GM21737 (cell line): ENCODE measurements around the gene GRIK3.

Experiments
- ATAC-seq: cut with Tn5 transposase; IDR thresholded peaks from one replicate; pipeline ENCODE4 v1.9.1; 2021; ENCODE audit warnings: mild to moderate bottlenecking, moderate library complexity; ENCODE audit not compliant: unreplicated experiment

The GRIK3 gene

DNA sequence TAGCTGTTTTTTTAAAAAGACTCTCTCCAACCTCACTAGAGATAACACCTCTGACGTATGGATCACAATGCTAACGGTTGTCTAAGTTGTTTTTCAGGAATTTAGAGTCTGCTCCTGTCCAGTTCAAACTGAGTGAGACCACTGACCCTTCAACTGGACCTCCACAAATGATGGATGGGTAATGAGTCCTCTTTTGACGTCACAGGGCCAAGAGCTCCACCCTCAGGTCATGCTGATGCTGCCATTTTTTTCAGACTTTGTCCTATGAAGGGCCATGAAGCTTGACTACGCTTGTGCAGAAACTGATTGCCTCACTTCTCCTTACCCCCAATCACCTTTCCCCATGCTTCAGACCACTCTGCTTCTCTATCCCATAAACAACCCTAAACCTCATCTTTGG, 16.6 kb downstream of the GRIK3 start:
- ATAC-seq: no peak

DNA sequence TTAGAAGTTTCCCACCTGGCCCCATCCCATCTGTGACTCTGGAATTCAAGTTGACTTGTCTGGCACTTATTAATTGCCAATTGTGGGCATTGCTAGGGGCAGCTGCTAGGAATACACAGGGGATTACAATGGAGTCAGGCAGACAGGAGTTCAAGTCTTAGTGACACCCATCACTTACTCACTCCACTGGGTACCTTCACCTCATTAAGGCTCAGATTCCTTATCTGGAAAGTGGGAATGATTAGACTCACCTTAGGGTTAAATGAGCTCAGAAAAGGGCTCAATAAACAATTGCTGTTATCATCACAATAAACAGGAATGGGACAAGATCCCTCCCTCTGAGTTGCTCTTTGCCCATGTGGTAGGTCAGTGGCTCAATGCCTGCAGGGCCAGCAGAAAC, 18.2 kb downstream of the GRIK3 start:
- ATAC-seq: no peak

DNA sequence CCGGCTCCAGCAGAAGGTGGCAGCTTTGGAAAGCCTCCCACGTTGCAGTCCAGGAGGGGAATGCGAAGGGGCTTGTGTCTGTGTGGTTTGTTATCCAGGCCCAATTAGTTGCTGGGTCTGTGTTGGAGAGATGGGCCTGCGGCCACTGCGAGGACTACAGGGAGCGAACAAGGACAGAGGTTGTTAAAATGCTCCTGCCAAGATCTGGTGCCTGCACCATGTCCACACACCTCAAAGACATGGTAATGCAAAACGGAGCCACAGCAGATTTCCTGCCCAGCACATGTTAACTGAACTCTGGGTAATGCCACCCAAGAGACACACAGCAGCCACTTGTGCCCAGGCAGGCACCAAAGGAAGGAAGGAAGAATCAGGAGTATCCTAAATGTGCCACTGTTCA, 18.6 kb downstream of the GRIK3 start:
- no peak for ATAC-seq

- ATAC-seq: no peak
Observed at GRCh38 chr1:37012226-37012625, 22.1 kb downstream of the GRIK3 start.

DNA sequence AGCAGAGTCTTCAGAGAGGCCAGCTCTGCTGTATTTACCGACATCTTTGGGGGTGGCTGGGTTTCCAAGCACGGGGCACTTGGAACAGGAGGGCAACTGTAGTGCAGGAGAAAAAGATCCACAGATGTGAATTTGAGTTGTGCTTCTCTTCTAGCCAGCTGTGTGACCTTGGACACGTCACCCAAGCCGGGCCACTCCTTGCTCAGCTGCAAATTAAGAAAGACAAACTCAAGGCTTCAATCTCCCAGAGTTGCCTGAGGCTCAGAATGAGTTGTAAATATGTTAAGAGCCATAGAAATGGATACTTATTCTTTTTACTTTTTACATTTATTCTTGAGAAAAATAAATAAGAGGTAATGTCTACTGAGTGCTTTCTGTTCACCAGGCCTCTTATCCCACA, 24.3 kb downstream of the GRIK3 start:
- no peak for ATAC-seq

DNA sequence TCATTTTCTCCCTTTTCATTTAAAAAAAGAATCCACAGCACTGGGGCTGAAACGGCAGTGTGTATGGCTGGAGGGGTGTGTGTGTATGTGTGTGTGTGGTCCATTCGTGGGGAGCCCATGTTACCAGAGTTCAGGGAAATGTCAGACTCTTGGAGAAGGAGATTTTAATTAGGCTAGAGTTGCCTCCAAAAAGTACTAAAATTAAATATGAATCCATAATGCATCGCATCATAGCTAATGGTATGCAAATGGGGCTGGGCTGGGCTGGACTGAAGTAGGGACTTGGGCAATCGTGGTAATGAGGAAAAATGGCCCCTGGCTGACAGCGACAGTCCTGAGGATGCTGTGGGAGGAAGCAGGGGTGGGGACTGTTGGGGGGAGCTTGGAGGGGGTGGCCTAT, 24.8 kb downstream of the GRIK3 start:
- ATAC-seq: no peak

GRCh38 chr1:37006132-37006868, 28.0 kb downstream of the GRIK3 start:
- ATAC-seq: no peak

GRCh38 chr1:37002898-37003297, 31.4 kb downstream of the GRIK3 start:
- ATAC-seq: no peak

GRCh38 chr1:37001703-37002102, 32.6 kb downstream of the GRIK3 start:
- no peak for ATAC-seq

DNA sequence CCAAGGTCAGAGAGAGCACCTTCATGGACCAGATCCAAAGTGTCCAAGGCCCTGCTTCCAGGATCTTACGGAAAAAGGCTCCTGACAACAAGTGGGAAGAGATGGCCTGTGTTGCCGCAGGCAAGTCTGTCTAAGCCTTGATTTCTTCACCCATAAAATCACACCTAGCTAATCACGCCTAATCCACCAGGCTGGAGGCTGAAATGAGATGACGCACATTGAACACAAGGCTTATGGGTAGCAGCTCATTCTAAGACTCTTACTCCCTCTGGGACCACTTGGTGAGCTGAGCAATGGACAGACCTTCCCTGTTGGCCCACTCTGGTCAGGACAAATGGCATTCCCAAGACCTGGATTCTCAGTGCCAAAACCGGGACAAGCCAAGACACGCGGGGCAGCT, 38.2 kb downstream of the GRIK3 start:
- ATAC-seq: no peak

DNA sequence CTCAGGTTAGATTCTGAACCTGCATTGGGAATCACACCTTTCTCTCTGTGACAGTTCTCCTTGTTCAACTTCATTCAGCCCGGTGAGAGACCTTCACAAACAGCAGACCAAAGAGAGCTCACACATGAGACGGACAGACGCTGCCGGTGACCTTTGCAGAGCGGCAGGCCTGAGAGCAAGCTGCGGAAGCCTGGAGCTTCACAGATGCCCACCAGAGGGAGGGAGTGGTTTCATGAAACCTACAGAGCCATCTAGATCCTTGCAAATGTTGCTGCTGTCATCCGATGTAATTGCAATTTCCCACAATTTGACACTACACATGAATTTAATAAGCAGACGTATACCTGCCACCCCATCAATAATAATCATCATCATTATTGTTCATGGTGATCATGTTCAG, 39.4 kb downstream of the GRIK3 start:
- no peak for ATAC-seq

DNA sequence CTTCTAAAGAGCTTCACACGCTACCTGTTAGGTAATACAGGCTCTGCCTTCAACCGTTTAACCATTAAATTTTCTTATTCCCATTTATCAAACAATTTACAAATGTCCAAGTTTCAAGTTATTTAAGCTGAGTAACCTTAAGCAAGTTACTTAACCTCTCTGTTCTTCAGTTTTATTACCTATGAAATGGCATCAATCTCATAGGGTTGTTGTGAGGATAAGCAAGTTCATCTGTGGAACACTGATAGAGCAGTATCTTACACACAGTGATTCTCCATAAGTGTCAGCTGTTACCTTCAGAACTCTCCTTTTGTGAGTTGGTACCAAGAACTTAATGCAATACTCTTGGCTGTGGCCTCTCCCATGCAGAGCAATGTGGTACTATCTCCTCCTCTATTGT, 40.0 kb downstream of the GRIK3 start:
- ATAC-seq: no peak

DNA sequence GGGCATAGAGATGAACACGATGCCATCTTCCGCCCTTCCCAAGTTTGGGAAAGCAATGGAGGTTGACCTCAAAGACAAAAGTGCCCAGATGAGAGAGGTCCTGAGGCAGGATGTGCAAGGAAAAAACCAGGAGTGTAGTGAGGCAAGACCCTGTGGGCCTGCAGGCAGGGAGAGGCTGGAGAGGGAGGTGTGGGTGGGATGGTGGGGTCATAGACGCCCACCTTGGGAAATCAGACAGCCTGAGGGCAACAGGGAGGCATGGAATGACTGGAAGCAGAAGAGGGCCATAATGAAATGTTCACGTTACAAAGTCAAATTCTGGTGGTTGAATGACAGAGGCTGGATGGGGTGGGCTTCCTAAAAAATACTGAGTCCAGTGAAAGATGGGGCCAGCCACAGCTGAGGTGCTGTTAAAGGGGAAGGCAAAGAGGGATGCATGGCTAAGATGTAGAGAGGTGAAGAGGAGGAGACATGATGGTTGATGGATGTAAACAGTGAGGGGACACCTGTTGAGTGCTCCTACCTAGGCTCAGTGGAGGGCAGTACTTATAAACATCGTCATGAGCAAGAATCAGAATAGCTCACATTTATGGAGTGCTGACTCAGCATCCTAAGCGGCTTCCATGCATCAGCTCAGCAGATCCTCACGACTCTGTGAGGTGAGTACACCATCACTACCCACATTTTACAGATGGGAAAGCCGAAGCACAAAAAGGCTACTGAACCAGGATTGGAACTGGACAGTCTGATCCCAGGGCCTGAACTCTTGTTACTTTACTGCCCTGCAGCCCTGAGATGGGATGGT, 42.0 kb downstream of the GRIK3 start:
- ATAC-seq: no peak

- no peak for ATAC-seq
Observed at GRCh38 chr1:36991551-36991950, 42.8 kb downstream of the GRIK3 start.

GRCh38 chr1:36990928-36991327, 43.4 kb downstream of the GRIK3 start:
- ATAC-seq: no peak

- ATAC-seq: no peak
Observed at GRCh38 chr1:36989241-36989640, 45.1 kb downstream of the GRIK3 start.

DNA sequence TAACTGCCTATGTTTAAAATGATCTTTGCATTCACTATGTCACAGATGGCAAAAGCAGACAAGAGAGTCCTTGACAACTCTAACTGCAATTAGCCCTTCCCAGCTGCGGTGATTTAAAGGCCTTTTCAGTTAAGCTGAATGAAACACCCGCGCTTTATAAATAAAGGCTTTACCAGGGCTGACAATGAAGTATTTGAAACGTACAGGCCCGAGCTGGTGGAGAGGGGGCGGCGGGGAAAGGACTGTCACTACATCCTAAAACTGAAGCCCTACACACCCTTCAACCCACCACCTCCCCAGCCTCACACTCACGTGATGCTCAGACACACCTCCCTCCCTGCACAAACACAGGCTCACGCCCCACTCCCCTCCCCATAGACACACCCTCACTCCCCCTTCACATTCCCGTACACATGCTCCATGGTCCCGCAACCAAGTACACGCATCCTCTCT, 45.5 kb downstream of the GRIK3 start:
- ATAC-seq: no peak

DNA sequence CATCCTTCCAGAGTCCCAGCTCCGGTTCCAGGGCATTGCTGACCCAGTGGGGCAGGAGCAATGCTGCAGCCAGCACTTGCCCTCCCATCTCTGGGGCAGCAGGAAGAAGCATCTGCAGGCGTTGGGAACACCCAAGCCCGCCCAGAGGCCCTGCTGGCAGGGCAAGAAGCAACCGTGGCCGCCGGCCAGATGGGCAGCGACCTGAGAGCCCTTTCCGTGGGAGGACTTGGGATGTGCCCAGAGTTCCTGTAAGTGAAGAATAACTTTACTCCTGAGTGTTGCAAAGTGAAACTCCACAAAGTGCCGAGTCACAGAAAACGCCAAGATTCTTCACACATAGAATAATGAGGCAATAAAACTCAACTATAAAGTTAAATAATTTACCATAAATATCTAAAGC, 46.0 kb downstream of the GRIK3 start:
- ATAC-seq: no peak

- no peak for ATAC-seq
Observed at GRCh38 chr1:36987276-36987675, 47.0 kb downstream of the GRIK3 start.

GRCh38 chr1:36986241-36986985, 47.9 kb downstream of the GRIK3 start:
- no peak for ATAC-seq

DNA sequence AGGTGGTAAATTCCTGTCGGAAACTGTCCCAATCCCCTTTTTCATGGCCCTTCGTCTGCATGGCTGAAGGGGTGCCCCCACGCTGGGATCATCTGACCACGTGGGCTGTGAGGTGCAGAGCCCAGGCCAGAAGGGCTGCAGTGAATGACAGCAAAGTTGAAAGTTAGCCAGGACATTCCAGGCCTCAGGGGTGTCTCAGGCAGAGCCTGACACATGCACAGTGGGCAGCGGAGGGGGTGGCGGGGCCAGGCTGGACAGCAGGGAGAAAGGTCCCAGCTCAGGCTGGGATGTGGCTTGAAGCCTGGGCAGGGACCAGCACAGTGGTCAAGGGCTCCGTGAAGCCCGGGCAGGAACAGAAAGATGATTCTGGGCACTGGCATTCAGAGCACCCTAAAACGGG, 49.6 kb downstream of the GRIK3 start:
- no peak for ATAC-seq

DNA sequence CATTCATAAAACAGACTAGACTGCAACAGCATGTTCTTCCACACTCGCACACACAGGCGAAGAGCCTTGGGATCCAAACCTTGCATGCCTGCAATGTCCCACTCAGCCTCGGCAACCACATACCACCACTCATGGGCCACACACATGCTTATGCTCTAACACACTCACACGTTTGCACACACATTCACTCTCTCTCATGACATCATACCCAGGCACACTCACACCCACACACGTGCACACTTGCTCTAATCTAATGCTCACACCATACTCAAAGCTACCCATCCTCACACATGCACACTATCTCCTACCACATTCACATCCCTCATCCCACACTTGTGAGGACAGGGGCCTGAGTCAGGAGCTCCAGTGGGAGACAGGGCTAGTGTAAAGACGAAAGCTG, 50.3 kb downstream of the GRIK3 start:
- ATAC-seq: no peak
